HL-60/S4 treated with phorbol 12-myristate 13-acetate at 8.2 ng/mL for 4 days and 3 days (cell line): Measurements from ENCODE around the gene FCSK.
"Not testable (repeated sequence)": the region's sequence is repeated elsewhere in the genome, so short reads cannot be mapped to it uniquely, and the experiment has no call there.

Experiments
- in situ Hi-C: fragments of 300-500 bp; cut with MboI; formaldehyde crosslinking; loops from 2 replicates; pipeline ENCODE4 v1.15.0; 2022; ENCODE audit warnings: low sequenced_read_pairs

Gene FCSK

DNA sequence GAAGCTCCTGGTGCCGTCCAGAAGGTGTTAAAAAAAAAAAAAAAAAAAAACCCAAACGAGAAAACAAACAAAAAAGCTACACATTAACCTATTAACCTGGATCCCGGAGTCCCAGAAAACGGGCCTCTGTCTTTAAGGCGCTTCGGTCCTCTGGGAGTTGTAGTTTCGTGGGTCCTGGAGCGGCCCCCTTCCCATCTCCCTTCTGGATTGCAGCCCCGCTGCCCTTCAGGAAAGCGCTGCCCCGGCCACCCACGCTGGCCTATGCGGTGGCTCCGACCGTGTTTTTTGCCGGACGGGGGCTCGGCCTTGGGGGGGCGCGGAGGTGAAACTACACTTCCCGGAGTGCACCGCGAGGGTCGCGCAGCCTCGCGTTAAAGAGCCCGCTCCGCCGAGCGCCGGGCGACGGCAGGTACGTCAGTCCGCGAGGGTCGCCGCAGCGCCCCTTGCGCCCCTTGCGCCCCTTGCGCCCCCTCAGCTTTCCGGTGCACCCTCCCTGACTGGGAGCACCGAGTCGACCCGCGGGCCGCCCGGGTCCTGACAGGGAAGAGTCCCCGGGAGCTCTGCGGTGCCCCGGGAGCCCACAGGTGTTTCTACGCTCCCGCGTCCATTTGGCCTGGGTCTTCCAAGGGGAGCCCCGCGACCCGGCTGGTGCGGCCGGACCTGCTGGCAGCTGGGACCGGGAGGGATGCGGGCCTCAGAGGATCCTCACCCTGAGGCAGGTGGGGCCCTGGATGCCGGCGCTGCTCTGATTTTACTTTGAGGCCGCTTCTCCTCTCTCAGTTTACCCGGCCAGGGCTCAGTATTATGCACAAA, at the start of gene FCSK:
TSS of gene FCSK (plus strand) at position 374 of the 813 bp plus-strand sequence. CDS start 8,596 bp downstream, outside the sequence.
- in situ Hi-C loops = no loop called here

GRCh38 chr16:70406104-70406503, 48.3 kb upstream of the FCSK start:
- in situ Hi-C loops = not testable (repeated sequence)

DNA sequence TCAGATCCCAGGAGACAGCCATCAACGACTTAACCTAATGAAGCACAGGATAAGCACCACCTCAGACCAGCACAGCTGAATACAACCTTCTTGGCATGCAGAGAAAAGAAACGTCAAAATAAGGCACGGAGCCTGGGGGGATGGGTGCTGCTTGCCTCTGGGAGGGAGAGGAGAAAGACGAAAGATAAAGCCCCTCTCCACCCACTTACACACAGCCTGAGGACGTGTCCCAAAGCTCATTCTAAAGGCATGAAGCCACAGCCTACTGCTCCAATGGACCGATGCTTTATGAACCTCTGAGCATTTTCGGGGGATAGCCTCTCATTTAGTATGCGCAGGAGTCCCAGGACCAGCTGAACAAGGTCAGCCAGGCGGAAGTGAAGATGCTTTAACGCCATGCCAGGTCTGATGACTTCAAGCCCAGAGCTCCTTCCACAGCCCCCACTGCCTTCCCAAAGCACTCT, 46.6 kb upstream of the FCSK start:
- in situ Hi-C loops = no loop called here

- in situ Hi-C loops = no loop called here
These were observed 43.7 kb upstream of the FCSK start for GRCh38 chr16:70410734-70411133.

GRCh38 chr16:70412385-70412784, 42.0 kb upstream of the FCSK start:
- in situ Hi-C loops = no loop called here

GRCh38 chr16:70413572-70413971, 40.8 kb upstream of the FCSK start:
- in situ Hi-C loops = not testable (repeated sequence)

DNA sequence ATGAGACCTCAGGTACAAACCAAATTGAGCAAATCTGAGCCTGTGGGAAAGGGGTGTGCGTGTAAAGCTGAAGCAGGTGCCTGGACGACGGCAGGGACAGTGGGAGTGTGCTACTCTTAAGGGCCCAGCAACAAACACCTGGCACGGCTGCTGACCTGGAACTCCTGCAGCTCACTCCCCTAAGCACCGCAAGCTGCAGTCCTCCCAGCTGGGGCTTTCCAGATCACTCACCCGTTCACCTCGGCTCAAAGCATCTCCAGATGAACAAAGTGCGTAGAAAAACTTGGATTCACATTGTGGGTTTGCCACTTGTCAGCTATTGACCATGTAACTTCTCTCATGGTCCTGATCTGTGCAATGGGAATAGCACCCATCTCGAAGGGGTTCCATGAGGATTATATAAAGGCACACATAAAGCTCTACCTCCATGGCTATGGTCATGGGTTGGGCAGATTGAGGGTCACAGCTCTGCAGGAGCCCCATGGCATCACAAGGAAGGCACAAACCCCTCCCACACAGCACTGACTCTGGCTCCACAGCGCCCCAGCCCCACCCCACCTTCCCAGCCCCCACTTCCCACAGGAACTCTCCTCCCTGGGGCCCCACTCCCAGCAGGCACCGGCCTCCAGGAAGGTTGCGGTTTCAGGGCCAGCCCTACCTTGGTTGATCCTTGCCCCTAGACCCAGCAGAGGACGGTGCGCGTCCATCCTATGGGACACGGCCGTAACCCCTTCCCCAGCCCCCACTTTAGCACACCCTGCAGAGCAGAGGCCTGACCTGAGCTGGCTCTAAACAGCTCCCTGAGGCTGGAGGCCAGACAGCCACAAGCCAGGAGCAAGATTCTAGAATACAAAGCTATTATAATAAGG, 37.4 kb upstream of the FCSK start:
- in situ Hi-C loops = no loop called here

DNA sequence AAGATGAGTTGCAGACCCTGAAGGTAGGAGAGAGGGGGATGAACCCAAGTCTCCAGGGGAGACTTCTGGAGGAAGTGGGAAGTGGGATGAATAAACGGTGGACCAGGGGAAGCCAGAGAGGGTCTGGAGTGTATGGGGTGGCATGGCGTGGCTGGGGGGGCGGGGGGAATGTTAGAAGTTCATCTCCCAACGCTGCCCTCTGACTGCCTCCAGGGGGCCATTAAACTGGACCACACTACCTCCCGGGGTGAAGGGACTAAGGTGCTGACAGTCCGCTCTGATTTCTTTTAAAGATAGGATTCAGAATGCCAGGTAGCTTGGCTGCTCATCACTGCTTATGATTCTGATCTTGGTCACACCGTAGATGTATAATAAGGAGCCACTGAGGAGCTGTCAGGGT, 36.7 kb upstream of the FCSK start:
- in situ Hi-C loops = no loop called here

DNA sequence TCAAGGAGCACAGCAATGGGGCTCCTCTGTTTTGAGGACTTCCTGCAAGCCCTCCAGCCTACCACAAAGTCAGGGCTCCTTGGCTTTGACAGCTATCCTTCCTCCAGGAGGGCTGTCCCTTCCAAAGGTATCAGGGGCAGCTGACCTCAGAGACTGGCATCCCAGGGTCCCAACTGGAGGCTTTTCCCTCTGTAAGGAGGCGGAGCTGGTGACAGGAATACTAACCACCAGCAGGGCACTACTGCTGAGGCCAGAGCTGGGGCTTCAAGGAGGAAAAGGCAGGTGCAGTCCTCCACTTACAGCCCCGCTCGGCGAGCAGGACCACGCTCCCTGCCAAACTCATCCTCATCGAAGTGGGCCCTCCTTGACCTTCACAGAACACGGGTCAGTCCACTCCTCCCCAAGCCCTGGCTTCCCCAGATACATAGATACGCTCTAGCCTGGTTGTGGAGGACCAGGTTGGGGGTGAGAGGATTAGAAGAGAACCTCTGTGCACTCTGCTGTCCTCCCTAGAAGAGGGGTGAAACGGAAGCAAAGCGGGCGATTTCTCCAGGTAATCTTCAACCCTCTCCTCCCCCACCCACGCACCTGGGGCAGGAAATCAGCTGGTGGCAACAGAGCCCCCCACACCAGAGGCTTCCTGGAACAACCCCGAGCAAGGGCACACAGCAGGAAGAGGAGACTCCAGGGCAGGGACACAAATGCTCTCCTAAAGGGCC, 36.0 kb upstream of the FCSK start:
- in situ Hi-C loops = no loop called here

- in situ Hi-C loops = no loop called here
These were observed 35.4 kb upstream of the FCSK start for GRCh38 chr16:70418993-70419318.

DNA sequence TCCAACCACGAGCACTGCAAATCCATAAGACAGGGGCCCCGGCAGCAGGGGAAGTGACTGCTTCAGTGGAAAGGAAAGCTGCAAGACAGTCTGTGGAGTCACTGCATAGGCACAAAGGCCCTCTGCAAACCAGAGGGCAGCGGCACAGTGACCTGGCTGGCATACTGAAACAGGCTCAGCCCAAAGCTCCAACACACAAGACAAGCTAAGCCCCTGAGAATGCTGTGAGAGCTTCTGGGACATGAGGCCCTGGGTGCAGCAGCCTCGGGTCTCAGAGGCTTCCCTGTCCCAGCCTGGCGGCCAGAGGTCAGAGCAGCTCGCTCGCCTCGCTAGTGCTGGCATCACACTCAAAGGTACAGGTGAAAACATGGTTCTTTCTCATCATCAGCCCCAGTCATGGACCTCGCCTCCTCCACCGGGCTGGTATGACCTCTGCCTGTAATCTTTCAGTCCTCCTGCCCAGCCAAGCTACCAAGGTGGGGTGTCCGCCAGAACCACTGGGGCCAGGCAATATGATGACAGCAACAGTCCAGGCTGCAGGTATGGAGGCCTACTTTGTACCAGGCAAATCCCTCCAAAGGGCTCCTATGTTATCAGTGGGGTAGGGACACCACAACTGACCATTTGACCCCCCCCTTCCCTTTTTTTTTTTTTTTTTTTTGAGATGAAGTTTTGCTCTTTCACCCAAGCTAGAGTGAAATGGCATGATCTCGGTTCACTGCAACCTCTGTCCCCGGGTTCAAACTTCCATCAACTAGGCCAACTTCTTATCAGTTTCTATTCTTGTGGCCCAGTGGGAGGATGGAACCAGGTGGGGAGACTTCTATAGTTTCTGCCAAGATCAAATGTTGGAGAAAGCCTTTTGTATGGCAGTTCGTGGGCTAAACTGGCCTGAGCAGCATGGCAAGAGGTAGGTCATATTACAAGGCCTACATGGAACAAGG, 34.7 kb upstream of the FCSK start:
- in situ Hi-C loops = no loop called here

- in situ Hi-C loops = no loop called here
These were observed 33.4 kb upstream of the FCSK start for GRCh38 chr16:70421014-70421413.

- in situ Hi-C loops = no loop called here
These were observed 32.7 kb upstream of the FCSK start for GRCh38 chr16:70421473-70422311.

DNA sequence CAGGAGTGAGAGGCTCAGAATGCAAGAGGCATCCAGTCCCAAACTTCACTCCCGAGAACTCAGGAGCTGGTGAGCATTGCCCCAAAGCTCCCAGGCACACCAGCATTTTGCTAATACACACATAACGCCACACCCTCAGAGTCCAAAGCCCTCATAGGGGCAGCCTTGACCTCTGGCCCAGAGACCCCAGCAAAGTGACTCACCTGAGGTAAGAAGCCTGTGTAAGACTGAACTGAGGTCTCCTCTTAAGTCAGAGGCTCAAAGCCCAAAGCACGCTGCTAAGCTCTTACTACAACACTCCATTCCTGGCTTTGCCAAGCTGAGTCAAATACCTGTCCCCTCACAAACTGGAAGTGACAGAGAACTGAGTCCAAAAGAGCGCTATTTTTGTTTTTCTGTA, 31.9 kb upstream of the FCSK start:
- in situ Hi-C loops = no loop called here

DNA sequence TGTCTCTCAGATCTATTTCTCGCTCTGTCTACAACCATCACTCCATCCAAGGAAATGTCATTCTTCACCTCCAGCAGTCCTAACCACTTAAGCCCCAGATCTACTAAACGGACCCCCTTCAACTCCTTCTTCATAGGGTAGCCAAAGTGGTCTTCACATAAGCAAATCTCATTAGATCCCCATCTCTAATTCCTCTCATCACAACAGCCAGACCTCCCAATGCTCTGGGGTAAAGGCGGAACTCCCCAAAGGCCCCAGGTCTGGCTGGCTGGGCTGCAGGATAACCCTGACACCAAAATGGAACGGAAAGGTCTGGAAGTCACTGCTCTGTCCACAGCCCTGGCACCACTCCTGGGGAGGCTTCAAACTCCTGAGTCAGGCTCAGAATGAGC, 26.6 kb upstream of the FCSK start:
- in situ Hi-C loops = no loop called here

DNA sequence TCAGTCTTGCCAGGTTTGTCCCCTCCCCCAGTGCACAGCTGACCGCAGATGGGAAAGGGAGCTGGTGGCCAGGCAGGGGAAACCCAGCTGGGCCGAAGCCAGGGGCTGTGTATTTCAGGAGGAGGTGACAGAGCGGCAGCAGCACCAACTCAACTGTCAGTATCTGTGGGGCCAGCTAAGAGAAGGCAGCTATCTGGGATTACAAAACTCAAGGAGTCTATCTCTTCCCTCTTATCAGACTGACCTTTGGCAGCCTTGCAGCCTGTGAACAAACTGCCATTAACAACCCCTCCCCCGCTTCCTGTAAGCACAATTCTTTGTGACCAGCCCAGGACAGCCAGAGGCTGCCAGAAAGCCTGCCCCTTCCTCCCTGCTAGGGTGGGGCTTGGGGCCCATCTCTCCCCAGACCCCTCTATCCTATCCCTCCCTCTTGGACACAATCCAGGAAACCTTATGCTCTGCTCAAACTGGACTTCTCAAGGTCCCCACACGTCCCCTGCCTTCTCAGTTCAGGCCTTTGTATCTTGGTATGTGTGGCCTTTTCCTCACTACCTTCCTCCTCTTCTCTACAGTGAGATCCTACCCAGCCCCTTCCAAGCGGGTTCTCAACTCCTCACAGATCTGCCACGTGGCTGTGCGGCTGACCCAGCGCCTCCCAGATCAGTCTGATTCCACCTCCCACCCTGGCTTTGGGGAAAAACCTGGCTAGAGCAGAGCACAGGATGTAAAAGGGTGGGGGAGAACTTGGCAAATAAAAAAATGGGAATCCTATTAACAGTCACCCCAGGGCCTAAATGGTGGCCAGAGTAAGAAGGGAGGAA, 26.0 kb upstream of the FCSK start:
- in situ Hi-C loops = no loop called here

DNA sequence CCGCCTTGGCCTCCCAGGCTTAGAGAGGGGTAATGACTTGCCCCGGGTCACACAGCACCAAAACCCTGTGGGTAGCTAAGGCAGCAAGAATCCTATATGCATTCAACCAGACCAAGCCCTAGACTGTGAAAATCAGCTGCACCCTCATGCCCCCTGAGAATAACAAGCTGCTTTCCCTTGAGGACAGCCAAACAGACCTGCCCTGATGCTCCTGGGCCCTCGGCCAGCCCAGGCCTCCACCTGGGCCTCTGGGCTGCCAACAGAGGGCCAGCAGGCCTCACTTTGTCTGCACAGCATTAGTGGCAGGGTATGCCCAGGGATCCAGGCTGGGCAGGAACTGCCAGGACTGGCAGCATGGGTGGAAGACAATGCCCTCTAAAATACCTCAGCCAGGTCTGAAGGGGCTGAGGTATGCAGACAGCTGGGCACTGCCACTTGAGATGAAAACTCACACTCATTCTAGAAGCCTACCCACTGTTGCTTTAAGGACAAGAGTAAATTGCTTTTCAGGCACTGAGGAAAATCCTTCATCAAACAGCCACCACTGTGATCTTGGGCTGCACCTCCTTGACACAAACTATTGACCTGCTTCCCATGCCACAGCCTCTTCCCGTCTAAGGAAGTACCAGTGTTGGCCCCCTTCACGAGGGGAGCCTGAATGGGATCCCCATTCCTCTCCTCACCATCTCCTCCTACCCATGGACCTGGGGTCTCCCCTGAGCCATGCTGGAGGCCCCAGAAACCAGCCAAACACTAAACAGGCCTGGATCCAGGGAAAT, 24.3 kb upstream of the FCSK start:
- in situ Hi-C loops = no loop called here
